Amygdala (tissue), 56 donors: ENCODE measurements around the gene PARD6G.
"Not testable (repeated sequence)": the region's sequence is repeated elsewhere in the genome, so short reads cannot be mapped to it uniquely, and the experiment has no call there.

ENCODE experiments used
- DNase-seq, 56 donors: peaks; one replicate each; lab custom pipeline; 2025; lab: John Stamatoyannopoulos, UW

Gene PARD6G

GRCh38 chr18:80176334-80177073 lies 70.8 kb downstream of the PARD6G start:
- DNase-seq = no peak

GRCh38 chr18:80175451-80176204 lies 71.7 kb downstream of the PARD6G start:
- no peak for DNase-seq

- no peak for DNase-seq
Measured at GRCh38 chr18:80173060-80173459, 74.3 kb downstream of the PARD6G start.

- no peak for DNase-seq
Measured at GRCh38 chr18:80172056-80172455, 75.3 kb downstream of the PARD6G start.

GRCh38 chr18:80171054-80171872 lies 76.1 kb downstream of the PARD6G start:
- peak in 34 of 56 donors; percentile 6 to 75 (median 34) for DNase-seq

GRCh38 chr18:80170395-80171053 lies 76.8 kb downstream of the PARD6G start:
- DNase-seq = no peak

- DNase-seq = no peak
Measured at GRCh38 chr18:80169607-80170006, 77.7 kb downstream of the PARD6G start.

GRCh38 chr18:80168982-80169381 lies 78.3 kb downstream of the PARD6G start:
- DNase-seq = no peak

GRCh38 chr18:80168346-80168745 lies 79.0 kb downstream of the PARD6G start:
- DNase-seq = no peak

GRCh38 chr18:80167931-80168330 lies 79.4 kb downstream of the PARD6G start:
- no peak for DNase-seq

GRCh38 chr18:80167331-80167730 lies 80.0 kb downstream of the PARD6G start:
- no peak for DNase-seq

- DNase-seq = no peak
Measured at GRCh38 chr18:80166725-80167124, 80.6 kb downstream of the PARD6G start.

- DNase-seq = no peak
Measured at GRCh38 chr18:80166240-80166639, 81.1 kb downstream of the PARD6G start.

GRCh38 chr18:80164727-80165355 lies 82.5 kb downstream of the PARD6G start:
- DNase-seq = not testable (repeated sequence)

GRCh38 chr18:80163183-80163582 lies 84.1 kb downstream of the PARD6G start:
- no peak for DNase-seq

- DNase-seq = no peak
Measured at GRCh38 chr18:80161781-80162417, 85.4 kb downstream of the PARD6G start.

GRCh38 chr18:80159713-80160636 lies 87.3 kb downstream of the PARD6G start:
- peak in 1 of 56 donors; percentile 39 for DNase-seq

GRCh38 chr18:80158365-80158764 lies 88.9 kb downstream of the PARD6G start:
- DNase-seq = no peak
